Thyroid gland (tissue), 4 donors: ENCODE data around the gene CASP9.

Source experiments
- POLR2A ChIP-seq, 2 donors: fragments of 450-650 bp; IDR thresholded peaks; one replicate each; pipeline ENCODE4 v1.6.1; 2017; ENCODE audit warnings: antibody characterized with exemption in 2 of 2, mild to moderate bottlenecking in 2 of 2, moderate library complexity in 1 of 2
- TF ChIP-seq, protein P1 (sequence below), 6 experiments: fragments of 200-600 bp in 3 of 6; fragments of 450-650 bp in 3 of 6; sonication (generic) in 3 of 6; IDR thresholded peaks; one replicate each; pipeline ENCODE4 v1.5.1; 2016 to 2019; ENCODE audit warnings: antibody characterized with exemption in 6 of 6, mild to moderate bottlenecking in 2 of 6, inconsistent platforms in 1 of 6, moderate library complexity in 1 of 6

DNA sequence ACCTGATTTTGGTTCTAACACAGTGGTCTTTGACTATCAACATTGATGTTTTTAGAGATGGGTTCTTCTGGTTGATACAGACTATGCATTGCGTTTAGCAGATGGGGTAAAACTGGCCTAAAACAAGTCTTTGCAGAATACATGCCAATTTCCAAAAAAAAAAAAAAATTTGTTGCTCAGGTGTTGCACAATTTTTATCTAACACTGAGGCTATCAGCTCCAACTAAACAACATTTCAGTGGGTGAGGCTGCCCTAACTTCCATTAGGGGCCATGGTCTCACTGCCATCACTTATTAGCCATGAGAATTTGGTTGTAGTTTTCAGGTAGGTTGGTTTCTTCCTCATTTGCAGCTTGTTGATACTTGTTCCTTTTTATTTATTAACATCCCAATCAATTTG, 46.8 kb upstream of the CASP9 start:
- TF ChIP-seq, protein P1, sequence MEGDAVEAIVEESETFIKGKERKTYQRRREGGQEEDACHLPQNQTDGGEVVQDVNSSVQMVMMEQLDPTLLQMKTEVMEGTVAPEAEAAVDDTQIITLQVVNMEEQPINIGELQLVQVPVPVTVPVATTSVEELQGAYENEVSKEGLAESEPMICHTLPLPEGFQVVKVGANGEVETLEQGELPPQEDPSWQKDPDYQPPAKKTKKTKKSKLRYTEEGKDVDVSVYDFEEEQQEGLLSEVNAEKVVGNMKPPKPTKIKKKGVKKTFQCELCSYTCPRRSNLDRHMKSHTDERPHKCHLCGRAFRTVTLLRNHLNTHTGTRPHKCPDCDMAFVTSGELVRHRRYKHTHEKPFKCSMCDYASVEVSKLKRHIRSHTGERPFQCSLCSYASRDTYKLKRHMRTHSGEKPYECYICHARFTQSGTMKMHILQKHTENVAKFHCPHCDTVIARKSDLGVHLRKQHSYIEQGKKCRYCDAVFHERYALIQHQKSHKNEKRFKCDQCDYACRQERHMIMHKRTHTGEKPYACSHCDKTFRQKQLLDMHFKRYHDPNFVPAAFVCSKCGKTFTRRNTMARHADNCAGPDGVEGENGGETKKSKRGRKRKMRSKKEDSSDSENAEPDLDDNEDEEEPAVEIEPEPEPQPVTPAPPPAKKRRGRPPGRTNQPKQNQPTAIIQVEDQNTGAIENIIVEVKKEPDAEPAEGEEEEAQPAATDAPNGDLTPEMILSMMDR (IDR thresholded peaks at IDR 0.05), result no peak
- no peak for TF ChIP-seq POLR2A (IDR thresholded peaks at IDR 0.05)
